D721Med (cell line): Measurements from ENCODE around the gene EDEM1.

ENCODE experiments used
- DNase-seq: peaks from one replicate; pipeline ENCODE4 v3.0.0; 2011; ENCODE audit warnings: low spot score; ENCODE audit not compliant: insufficient read length
- FAIRE-seq: peaks from 2 replicates; lab custom pipeline; 2011; peaks lifted over from hg19 to GRCh38; lab: Jason Lieb, UNC
- TF ChIP-seq, protein P1 (sequence below): IDR thresholded peaks from 2 replicates; pipeline ENCODE4 v1.5.1; 2012; ENCODE audit warnings: mild to moderate bottlenecking, control low read depth; ENCODE audit not compliant: insufficient read depth; ENCODE audit errors: missing control alignments

EDEM1 gene

GRCh38 chr3:5248822-5249221 lies 61.3 kb downstream of the EDEM1 start:
- TF ChIP-seq, protein P1, sequence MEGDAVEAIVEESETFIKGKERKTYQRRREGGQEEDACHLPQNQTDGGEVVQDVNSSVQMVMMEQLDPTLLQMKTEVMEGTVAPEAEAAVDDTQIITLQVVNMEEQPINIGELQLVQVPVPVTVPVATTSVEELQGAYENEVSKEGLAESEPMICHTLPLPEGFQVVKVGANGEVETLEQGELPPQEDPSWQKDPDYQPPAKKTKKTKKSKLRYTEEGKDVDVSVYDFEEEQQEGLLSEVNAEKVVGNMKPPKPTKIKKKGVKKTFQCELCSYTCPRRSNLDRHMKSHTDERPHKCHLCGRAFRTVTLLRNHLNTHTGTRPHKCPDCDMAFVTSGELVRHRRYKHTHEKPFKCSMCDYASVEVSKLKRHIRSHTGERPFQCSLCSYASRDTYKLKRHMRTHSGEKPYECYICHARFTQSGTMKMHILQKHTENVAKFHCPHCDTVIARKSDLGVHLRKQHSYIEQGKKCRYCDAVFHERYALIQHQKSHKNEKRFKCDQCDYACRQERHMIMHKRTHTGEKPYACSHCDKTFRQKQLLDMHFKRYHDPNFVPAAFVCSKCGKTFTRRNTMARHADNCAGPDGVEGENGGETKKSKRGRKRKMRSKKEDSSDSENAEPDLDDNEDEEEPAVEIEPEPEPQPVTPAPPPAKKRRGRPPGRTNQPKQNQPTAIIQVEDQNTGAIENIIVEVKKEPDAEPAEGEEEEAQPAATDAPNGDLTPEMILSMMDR = no peak
- FAIRE-seq (no peak), DNase-seq (no peak)

DNA sequence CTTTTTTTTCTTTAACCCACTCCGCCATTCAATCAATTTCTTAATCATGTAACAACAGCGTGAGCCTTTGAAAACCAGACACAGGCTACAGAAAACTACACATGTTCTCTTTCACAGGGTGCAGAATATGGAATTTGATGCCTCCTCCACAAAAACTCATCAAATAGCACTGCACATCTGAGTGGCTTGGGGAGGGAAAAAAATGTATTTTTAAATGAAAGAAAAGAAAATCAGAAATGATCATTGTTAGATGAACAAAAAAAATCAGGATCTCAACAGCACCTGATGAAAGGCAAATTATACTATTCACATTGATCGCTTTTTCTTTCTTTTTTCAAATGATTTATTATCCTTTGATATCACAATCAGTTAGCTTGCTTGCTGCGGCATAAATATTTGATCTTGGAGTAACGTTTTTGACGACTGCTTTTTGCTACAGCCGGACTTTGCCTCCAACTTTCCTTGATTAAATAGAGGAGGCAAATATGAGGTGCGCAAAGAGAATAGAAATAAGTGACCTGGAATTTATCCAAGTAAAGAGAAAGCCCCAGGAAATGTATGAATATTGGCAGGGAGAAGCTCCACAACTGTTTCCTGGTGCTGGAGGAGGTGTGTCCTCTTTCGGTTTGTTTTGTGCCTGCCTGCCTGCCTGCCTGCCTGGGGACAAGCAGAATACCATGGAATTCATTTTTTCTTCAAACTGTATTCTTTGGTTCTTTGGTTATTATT lies 63.1 kb downstream of the EDEM1 start:
- DNase-seq (no peak), FAIRE-seq (no peak)
- TF ChIP-seq, protein P1 = no peak

- TF ChIP-seq, protein P1 = no peak
- DNase-seq (no peak), FAIRE-seq (no peak)
Observed at GRCh38 chr3:5251196-5251583, 63.7 kb downstream of the EDEM1 start.

DNA sequence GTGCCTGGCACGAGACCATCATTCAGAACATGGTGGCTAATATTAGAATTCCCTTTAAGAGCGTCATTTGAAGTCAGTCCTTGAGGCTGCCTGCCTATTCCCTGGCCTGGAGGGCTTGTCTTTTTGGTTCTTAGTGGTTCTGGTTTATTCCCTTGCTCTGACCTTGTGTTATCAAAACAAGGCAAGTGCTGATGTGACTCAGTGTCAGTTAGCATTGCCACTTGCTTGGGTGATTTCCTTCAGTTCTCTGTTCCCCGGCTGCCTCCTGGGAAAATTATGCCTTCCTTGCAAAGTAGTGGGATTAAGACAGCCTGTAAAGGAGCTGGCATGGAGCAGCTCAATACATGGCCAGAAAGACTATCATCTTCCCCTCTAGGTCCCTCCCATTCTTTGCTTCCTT lies 64.6 kb downstream of the EDEM1 start:
- TF ChIP-seq, protein P1 = no peak
- DNase-seq = no peak

GRCh38 chr3:5254281-5255048 lies 67.0 kb downstream of the EDEM1 start:
- no peak for FAIRE-seq
- TF ChIP-seq, protein P1 = no peak
- DNase-seq = no peak

More for the DNA sequence above, 64.6 kb downstream of the EDEM1 start:
- no peak for FAIRE-seq

GRCh38 chr3:5255404-5256344 lies 68.2 kb downstream of the EDEM1 start:
- no peak for FAIRE-seq

More at GRCh38 chr3:5255404-5256344, 68.2 kb downstream of the EDEM1 start:
- TF ChIP-seq, protein P1 = no peak
- no peak for DNase-seq
